MV-4-11 (cell line): ENCODE measurements around the gene LEO1.
"Not testable (repeated sequence)": the region's sequence is repeated elsewhere in the genome, so short reads cannot be mapped to it uniquely, and the experiment has no call there.

ENCODE experiments used
- DNase-seq: peaks from one replicate; lab custom pipeline; 2025; lab: John Stamatoyannopoulos, UW

Gene LEO1

DNA sequence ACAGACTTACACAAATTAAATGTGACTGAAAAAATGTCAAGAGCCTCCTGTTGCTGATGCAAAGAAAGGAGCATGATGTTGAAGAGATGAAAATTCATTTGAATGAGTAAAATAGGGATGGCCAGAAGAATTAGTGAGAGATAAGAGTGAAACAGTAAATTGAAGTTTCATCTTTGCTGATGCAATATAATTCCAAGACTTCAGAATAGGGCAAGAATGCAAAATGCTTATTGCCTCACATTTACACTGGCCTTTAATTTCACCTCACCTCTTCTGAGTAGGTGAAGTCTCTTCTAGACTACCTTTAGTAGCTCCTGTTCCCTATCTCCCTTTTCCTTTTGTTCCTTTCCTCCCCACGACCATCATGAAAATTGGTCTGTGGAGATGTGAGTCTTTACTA lies 32.1 kb upstream of the LEO1 start:
- DNase-seq = no peak

DNA sequence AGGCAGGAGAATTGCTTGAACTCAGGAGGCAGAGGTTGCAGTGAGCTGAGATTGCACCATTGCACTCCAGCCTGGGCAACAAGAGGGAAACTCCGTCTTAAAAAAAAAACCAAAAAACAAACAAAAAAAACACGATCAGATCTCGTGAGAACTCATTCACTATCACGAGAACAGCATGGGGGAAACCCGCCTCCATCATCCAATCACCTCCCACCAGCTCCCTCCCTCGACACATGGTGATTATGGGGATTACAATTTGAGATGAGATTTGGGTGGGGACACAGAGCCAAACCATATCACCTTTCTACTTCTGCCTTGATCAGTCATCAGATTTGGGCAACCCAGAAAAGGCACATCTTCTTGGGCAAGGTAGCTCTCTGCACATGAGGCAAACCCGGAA lies 31.5 kb upstream of the LEO1 start:
- DNase-seq = not testable (repeated sequence)

- no peak for DNase-seq
Observed at GRCh38 chr15:52002351-52002750, 30.8 kb upstream of the LEO1 start.

DNA sequence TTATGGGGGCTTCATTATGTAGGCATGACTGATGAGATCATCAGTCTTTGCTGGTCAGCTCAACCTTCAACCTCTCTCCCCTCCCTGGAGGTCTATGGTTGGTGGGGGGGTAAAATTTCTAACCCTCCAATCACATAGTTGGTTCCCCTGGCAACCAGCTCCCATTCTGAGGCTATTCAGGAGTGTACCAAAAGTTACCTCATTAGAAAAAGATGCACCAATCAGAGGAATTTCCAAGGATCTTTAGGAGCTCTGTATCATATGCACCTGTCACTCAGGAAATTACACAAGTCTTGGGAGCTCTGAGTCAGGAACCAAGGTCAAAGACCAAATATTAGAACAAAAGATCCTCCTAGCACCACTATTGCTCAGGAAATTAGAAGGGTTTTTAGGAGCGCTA lies 21.4 kb upstream of the LEO1 start:
- DNase-seq = no peak

- no peak for DNase-seq
Observed at GRCh38 chr15:51991141-51991540, 19.6 kb upstream of the LEO1 start.

GRCh38 chr15:51982770-51983103 lies 11.2 kb upstream of the LEO1 start:
- no peak for DNase-seq

GRCh38 chr15:51982013-51982769 lies 10.6 kb upstream of the LEO1 start:
- DNase-seq = peak; percentile 90

DNA sequence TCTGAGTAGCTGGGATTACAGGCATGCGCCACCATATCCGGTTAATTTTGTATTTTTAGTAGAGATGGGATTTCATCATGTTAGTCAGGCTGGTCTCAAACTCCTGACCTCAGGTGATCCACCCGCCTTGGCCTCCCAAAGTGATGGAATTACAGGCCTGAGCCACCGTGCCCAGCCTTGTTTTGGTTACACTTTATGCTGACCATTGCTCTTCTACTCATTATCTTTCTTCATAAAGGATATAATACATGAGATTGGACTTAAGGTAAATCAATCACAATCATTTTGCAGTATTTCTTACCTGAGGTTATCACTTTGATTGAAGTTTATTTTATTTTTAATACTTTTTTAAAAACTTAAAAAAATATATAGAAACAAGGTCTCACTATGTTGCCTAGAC lies 2.2 kb upstream of the LEO1 start:
- no peak for DNase-seq

- DNase-seq = no peak
Observed at GRCh38 chr15:51973220-51973619, 1.6 kb upstream of the LEO1 start.

DNA sequence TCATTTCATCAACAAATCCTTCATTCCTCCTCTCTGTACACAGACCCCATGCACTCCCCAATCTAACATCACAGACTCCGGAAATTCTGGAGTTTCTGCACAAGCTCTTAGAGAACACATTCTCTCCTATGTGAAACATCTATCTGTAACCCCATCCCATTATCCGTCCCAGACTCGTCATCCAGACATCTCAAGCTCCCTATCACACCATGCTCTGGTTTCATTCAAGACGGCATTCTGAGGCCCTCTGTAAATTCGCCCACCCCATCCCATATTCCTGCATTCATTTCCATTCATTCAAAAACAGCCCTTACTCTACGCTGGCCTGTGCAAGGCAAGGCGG lies 575 bp downstream of the LEO1 start:
- no peak for DNase-seq

GRCh38 chr15:51970132-51970817 lies 1.3 kb downstream of the LEO1 start:
- DNase-seq = no peak

- DNase-seq = no peak
Observed at GRCh38 chr15:51969728-51970127, 1.9 kb downstream of the LEO1 start.

GRCh38 chr15:51967583-51967982 lies 4.0 kb downstream of the LEO1 start:
- DNase-seq = no peak

DNA sequence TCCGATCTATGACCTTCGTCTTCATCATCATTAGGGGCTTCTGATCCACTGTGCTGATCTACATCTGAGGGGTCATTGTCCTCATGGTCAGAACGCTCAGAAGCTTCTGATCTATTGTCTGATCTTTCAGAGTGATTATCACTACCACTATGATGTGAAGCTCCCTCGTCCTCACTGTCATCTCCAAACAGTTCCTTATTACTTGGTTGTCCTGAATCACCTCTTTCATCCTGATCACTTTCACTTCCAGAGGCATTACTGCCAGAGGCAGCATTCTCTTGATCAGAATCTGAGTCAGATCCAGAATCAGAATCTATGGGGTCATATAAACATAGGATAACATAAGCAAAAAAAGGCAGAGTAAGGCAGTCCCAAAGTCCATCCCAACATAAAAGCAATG lies 5.4 kb downstream of the LEO1 start:
- no peak for DNase-seq

DNA sequence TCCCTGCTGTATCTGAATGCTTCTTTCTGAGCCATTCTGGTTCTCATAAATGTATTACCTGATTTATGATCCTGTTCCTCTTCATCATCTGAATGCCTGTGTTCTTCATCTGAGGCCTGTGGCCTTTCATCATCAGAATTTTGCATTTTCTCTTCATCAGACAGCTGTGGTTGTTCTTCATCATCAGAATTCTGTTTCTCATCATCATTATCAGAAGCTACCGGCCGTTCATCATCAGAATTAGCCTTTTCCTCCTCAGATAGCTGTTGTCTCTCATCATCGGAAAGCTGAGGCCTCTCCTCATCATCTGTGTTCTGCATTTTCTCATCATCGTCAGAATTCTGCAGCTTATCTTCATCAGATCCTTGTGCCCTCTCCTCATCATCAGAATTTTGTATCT lies 5.9 kb downstream of the LEO1 start:
- DNase-seq = no peak

GRCh38 chr15:51955504-51955903 lies 16.1 kb downstream of the LEO1 start:
- no peak for DNase-seq

DNA sequence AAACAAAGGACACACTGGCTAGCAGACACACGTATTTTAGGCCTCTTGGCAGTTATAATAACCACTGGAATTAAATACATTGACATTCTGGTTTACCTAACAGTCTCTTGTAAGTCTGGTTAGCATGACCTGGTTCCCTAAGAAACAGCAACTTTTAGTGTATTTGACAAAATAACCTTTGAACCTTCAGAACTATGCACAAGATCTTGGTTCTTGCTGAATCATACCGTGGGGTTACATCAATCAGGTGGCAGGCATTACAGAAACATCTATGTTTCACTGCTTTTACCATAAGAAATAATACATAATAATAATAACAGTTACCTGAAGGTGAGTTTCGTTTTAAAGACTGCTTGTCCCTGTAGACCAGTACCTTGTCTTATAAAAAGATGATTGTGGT lies 18.8 kb downstream of the LEO1 start:
- no peak for DNase-seq

GRCh38 chr15:51947124-51947523 lies 24.5 kb downstream of the LEO1 start:
- no peak for DNase-seq

GRCh38 chr15:51939216-51939615 lies 32.4 kb downstream of the LEO1 start:
- DNase-seq = no peak

DNA sequence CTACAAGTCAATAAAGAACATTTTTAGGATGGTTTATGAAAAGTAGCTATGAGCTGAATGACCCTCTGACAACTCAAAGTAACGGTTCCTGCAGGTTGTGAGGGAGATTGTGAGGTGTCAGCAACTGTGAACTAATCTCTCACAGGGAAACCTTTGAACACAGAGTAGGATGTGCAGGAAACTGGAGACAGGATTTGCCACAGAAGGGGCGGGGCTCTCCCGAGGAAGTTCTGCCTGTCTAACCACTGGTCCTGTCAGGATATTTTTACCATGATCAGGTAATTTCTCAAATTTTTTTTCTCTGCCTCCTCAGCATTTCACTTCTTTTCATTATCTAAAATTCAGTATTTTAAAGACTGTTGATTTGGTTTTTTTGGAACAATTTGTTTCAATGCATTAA lies 33.3 kb downstream of the LEO1 start:
- no peak for DNase-seq

GRCh38 chr15:51936105-51936478 lies 35.5 kb downstream of the LEO1 start:
- no peak for DNase-seq

DNA sequence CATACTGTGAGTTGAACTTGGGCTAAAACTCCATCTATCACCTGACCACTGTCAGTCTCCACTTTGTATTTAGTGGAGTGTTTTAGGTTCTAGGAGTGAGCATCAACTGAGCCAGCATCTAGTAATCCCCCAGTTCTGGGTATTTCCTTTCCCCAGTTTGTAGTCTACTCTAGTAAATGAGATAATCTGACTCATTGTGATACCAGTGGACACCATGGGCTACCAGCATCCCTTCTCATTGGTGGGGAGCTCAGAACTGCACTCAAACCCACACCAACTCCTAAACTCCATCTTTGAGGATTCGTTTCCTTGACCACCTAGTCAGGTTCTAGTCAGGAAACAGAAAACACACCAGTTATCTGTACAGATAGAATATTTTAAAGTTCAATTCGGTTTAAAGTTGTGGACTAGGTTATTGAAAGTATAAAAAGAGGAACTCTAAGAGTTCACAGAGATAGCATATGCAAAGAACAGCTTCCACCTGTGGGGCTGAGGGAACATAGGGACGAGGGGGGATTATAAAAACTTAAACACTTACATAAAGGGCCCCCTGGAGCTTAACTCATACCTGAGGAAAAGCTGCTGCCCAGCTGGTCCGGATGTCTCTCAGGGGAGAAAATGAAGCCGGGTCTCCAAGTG lies 36.0 kb downstream of the LEO1 start:
- peak; percentile 39 for DNase-seq

DNA sequence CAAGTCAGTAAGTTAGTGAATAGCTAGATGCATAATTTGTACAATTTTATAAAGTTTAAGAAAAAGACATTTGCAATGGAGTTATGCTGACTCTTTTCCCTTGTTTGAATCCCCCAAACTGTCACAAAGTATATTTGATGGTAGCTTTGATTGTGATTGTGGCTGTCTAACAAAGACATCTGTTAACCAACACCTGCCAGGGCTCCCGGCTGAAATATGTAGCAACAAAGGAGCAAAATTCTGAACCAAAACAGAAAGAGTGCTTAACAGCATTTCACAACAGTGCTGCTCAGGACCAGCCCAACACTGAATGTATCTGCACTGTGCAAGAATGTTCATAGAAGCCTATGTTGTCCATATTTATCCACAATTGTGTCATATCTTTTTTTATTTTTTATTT lies 39.4 kb downstream of the LEO1 start:
- DNase-seq = no peak

GRCh38 chr15:51931638-51932037 lies 39.9 kb downstream of the LEO1 start:
- DNase-seq = no peak
